IMR-90 (cell line): ENCODE results near the gene FAAP20. TPM values are rescaled to one million over a fixed set of nuclear protein-coding genes. Genes with fewer than 3 reads are reported as not detected.

ENCODE experiments used
- ATAC-seq: fragments of 200-7000 bp; cut with Tn5 transposase; 2 replicates; pipeline ENCODE4 v1.9.1; 2020; ENCODE audit warnings: low read depth, mild to moderate bottlenecking, moderate library complexity
- BruUV-seq: library from RNA; stranded (reverse); fragments of 400-500 nt; replicated peaks from 2 replicates; lab custom pipeline; 2021; lab: Mats Ljungman, UMichigan
- CTCF ChIA-PET: fragments of 300-600 bp; formaldehyde crosslinking; extraction: SDS; loops from one replicate; lab custom pipeline; 2021; ENCODE audit warnings: antibody characterized with exemption; lab: Yijun Ruan, JAX
- POLR2A ChIA-PET: fragments of 300-600 bp; sonication (Branson Sonifier 250); formaldehyde crosslinking; loops from one replicate; lab custom pipeline; 2022; ENCODE audit warnings: antibody characterized with exemption; ENCODE audit not compliant: unreplicated experiment; lab: Charles Lee
- DNase-seq: peaks from one replicate; pipeline ENCODE4 v3.0.0; 2013
- H2AFZ ChIP-seq: replicated peaks from 2 replicates; pipeline ENCODE3; 2013; ENCODE audit warnings: low read length, mild to moderate bottlenecking; ENCODE audit not compliant: poor library complexity
- H2AK5ac ChIP-seq: 2 replicates; pipeline ENCODE4 v1.6.1; 2013; ENCODE audit warnings: low read depth, low read length, inconsistent platforms
- H2AK9ac ChIP-seq: replicated peaks from 2 replicates; pipeline ENCODE3; 2013; ENCODE audit warnings: mild to moderate bottlenecking, low read depth, low read length, moderate library complexity; ENCODE audit not compliant: poor library complexity
- H2BK120ac ChIP-seq: 2 replicates; pipeline ENCODE4 v1.6.1; 2013; ENCODE audit warnings: low read depth, low read length, inconsistent platforms
- H2BK15ac ChIP-seq: 3 replicates; pipeline ENCODE4 v1.6.1; 2013; ENCODE audit warnings: low read depth, low read length, inconsistent platforms
- H2BK20ac ChIP-seq: 2 replicates; pipeline ENCODE4 v1.6.1; 2013; ENCODE audit warnings: low read depth, mild to moderate bottlenecking, inconsistent platforms, low read length, moderate library complexity
- H2BK5ac ChIP-seq: 2 replicates; pipeline ENCODE4 v1.6.1; 2013; ENCODE audit warnings: mild to moderate bottlenecking, low read depth, low read length, inconsistent platforms; ENCODE audit not compliant: poor library complexity, severe bottlenecking
- H3K14ac ChIP-seq: replicated peaks from 2 replicates; pipeline ENCODE4 v1.6.1; 2013; ENCODE audit warnings: low read depth, low read length, inconsistent platforms
- H3K18ac ChIP-seq: 2 replicates; pipeline ENCODE4 v1.6.1; 2013; ENCODE audit warnings: low read depth, low read length, control low read depth
- H3K23ac ChIP-seq: 2 replicates; pipeline ENCODE4 v1.6.1; 2013; ENCODE audit warnings: low read depth, low read length, inconsistent platforms
- H3K27ac ChIP-seq: 2 replicates; pipeline ENCODE4 v1.5.1; 2013; ENCODE audit warnings: mild to moderate bottlenecking, control low read depth, low read length; ENCODE audit not compliant: insufficient read depth
- H3K27me3 ChIP-seq: 2 replicates; pipeline ENCODE4 v1.6.1; 2013; ENCODE audit warnings: low read length; ENCODE audit not compliant: control insufficient read depth, insufficient read depth
- H3K36me3 ChIP-seq: 2 replicates; pipeline ENCODE4 v1.6.1; 2013; ENCODE audit warnings: low read length, mixed read lengths; ENCODE audit not compliant: control insufficient read depth, insufficient read depth
- H3K4ac ChIP-seq: 2 replicates; pipeline ENCODE4 v1.6.1; 2013; ENCODE audit warnings: low read depth, low read length, inconsistent platforms
- H3K4me1 ChIP-seq: 2 replicates; pipeline ENCODE4 v1.6.1; 2013; ENCODE audit warnings: low read length, mixed read lengths; ENCODE audit not compliant: control insufficient read depth, insufficient read depth
- H3K4me2 ChIP-seq: 2 replicates; pipeline ENCODE4 v1.6.1; 2013; ENCODE audit warnings: low read depth, mild to moderate bottlenecking, control low read depth, low read length, moderate library complexity
- H3K4me3 ChIP-seq: 2 replicates; pipeline ENCODE4 v1.5.1; 2013; ENCODE audit warnings: low read depth, mild to moderate bottlenecking, control low read depth, low read length, moderate library complexity; ENCODE audit not compliant: insufficient read depth
- H3K56ac ChIP-seq: 2 replicates; pipeline ENCODE4 v1.6.1; 2013; ENCODE audit warnings: low read length, inconsistent platforms; ENCODE audit not compliant: insufficient read depth; ENCODE audit errors: extremely low read depth
- H3K79me1 ChIP-seq, 2 experiments: 2 replicates each; pipeline ENCODE4 v1.6.1; 2013; ENCODE audit warnings: low read length in 2 of 2, inconsistent platforms in 1 of 2, low read depth in 1 of 2
- H3K9ac ChIP-seq: 2 replicates; pipeline ENCODE4 v1.6.1; 2013; ENCODE audit warnings: low read depth, low read length, control low read depth
- H3K9me1 ChIP-seq: 2 replicates; pipeline ENCODE4 v1.6.1; 2013; ENCODE audit warnings: low read length, inconsistent platforms; ENCODE audit not compliant: insufficient read depth
- H3K9me3 ChIP-seq: 2 replicates; pipeline ENCODE4 v1.6.1; 2013; ENCODE audit warnings: low read length; ENCODE audit not compliant: control insufficient read depth, insufficient read depth
- H4K20me1 ChIP-seq: 2 replicates; pipeline ENCODE4 v1.6.1; 2013; ENCODE audit warnings: low read length, inconsistent platforms; ENCODE audit not compliant: insufficient read depth
- H4K5ac ChIP-seq: 2 replicates; pipeline ENCODE4 v1.6.1; 2013; ENCODE audit warnings: mild to moderate bottlenecking, low read depth, low read length, control low read depth
- H4K8ac ChIP-seq, 2 experiments: 2 replicates each; pipeline ENCODE4 v1.6.1; 2013; ENCODE audit warnings: low read depth in 2 of 2, low read length in 2 of 2, control low read depth in 1 of 2, inconsistent platforms in 1 of 2
- H4K91ac ChIP-seq: 2 replicates; pipeline ENCODE4 v1.6.1; 2013; ENCODE audit warnings: low read depth, low read length, inconsistent platforms; ENCODE audit not compliant: insufficient read depth
- FOS ChIP-seq: fragments of 150-350 bp; IDR thresholded peaks from 2 replicates; pipeline ENCODE4 v1.6.1; 2016; ENCODE audit warnings: low read depth, low read length
- NFE2L2 ChIP-seq: fragments of 150-350 bp; IDR thresholded peaks from 2 replicates; pipeline ENCODE4 v1.6.1; 2016; ENCODE audit warnings: low read depth, mild to moderate bottlenecking, low read length
- RAD21 ChIP-seq: IDR thresholded peaks from 2 replicates; pipeline ENCODE4 v1.6.1; 2012; ENCODE audit warnings: low read length, improper control_type of control experiment
- WGBS, 2 experiments: methylation state at CpG; one replicate each; pipeline versions ENCODE4 v1.1.5 to v1.1.7; 2013; ENCODE audit warnings: missing lambda C conversion rate in 2 of 2; ENCODE audit not compliant: insufficient read length in 1 of 2; ENCODE audit errors: extremely low coverage in 2 of 2; 5-methylcytosine and 5-hydroxymethylcytosine counted together
- dilution Hi-C: fragments of 300-500 bp; cut with HindIII; formaldehyde crosslinking; loops from one replicate; pipeline ENCODE4 v1.14.3; 2018; ENCODE audit warnings: low sequenced_read_pairs; ENCODE audit not compliant: unreplicated experiment
- in situ Hi-C: fragments of 300-500 bp; cut with MboI; formaldehyde crosslinking; loops from 3 replicates; pipeline ENCODE4 v1.14.3; 2019; ENCODE audit warnings: low sequenced_read_pairs, inconsistent platforms, mixed read lengths
- intact Hi-C: fragments of 100-400 bp; cut with micrococcal nuclease; formaldehyde crosslinking; loops from 2 replicates; pipeline ENCODE4 v1.10.0; 2022
- polyA plus RNA-seq, 3 experiments: library from polyadenylated mRNA; depleted of rRNA; stranded (reverse); fragments of >200 nt; gene quantifications; 2 replicates each; pipeline ENCODE4 v1.2.3, GENCODE V29; 2012; ENCODE audit warnings: low replicate concordance in 1 of 3
- total RNA-seq: library from RNA; depleted of rRNA; stranded (reverse); fragments of >200 nt; gene quantifications from 2 replicates; pipeline ENCODE4 v1.2.3, GENCODE V29; 2012

FAAP20 gene
- total and polyA plus RNA-seq, 2 of the 4 experiments (the other 2 are of a cell fraction): 6.5 to 31.5 TPM

DNA sequence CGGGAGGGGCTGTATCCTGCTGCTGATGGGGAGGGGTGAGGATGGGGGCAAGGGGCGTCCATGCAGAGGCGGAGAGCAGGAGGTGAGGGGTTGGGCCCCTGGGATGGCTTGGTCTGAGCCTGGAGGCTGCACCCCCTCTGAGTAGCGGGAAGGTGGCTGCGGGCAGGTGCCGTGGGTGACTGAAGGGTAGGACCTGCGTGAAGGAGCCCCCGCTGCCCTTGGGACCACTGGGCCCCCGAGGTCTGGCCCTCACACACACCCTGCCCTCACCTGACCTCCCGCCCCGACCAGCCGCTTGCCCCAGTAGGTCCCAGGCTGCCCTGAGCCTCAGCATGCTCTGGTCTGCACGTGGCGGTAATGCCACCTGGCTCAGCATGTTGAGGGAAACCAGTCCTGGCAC is 20.8 kb upstream of the FAAP20 start:
- Histone ChIP-seq H2BK120ac (0 out of 2 replicates have a peak overlapping the region, but pooled peaks have one; percentile 4), H3K4me3 (no peak overlapping the region), H3K23ac (no peak overlapping the region), H3K79me1 (peaks cover 0 to 20% of the 10 kb centered on the region in 2 experiments; a peak in 3 of 4 replicates), H2AFZ (no peak overlapping the region), H3K4ac (no peak overlapping the region), H3K4me1 (peaks cover 27% of the 10 kb centered on the region), H3K9me1 (peaks cover 7% of the 10 kb centered on the region; the same call in 1 of the 2 replicates), H3K4me2 (no peak overlapping the region), H3K27ac (no peak overlapping the region), H3K18ac (no peak overlapping the region), H3K36me3 (no peaks in the 10 kb centered on the region), H2AK5ac (peak overlapping the region; percentile 58; the same call in 1 of the 2 replicates), H4K5ac (no peak overlapping the region), H2AK9ac (no peak overlapping the region), H3K27me3 (no peaks in the 10 kb centered on the region), H3K9me3 (no peaks in the 10 kb centered on the region), H2BK5ac (no peak overlapping the region), H3K9ac (no peak overlapping the region), H2BK20ac (no peak overlapping the region), H4K20me1 (no peaks in the 10 kb centered on the region; the same call in 1 of the 2 replicates), H2BK15ac (no peak overlapping the region), H4K8ac (no peak overlapping the region; a peak in 1 of 4 replicates), H3K56ac (no peak overlapping the region), H4K91ac (no peak overlapping the region; the same call in 1 of the 2 replicates), H3K14ac (no peak overlapping the region)
- BruUV-seq: no TSS peak
- ChIA-PET CTCF (no interaction called here), POLR2A (no interaction called here)
- DNase-seq: no peak
- dilution Hi-C loops (no loop called here), in situ Hi-C loops (no loop called here), intact Hi-C loops (no loop called here)
- no peak for TF ChIP-seq FOS
- TF ChIP-seq RAD21: no peak
- no peak for TF ChIP-seq NFE2L2
- WGBS, 2 experiments: 93% methylated on average over 6 of the region's 14 CpGs; no CpG with 5 or more reads in 1 of the 2 experiments
- no peak for ATAC-seq
